ENCODE results near the gene MYZAP.

DNA sequence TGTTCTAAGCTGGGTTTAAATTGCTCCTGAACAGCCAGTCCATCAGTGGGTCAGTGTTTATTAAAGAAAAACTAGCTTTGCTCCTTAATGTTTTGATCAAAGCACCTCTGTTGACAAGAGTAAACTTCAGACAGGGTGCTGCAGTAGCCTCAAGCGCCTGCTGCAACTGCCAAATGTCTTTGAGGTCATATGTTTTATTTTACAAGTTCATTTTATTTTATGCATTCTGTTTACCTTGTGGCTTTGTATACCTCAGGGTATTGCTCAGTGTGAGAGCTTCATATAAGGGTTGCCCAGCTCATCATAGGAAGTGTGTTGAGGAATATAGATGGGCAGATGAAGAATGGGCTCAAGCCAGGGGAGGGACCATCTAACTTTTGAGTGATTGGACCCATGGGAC is 8.5 kb downstream of the MYZAP start:
- TF ChIP-seq EZH2 (IDR thresholded peaks at IDR 0.05) (no peak), CTCF (IDR thresholded peaks at IDR 0.05) (no peak), EZH2phosphoT487 (IDR thresholded peaks at IDR 0.05) (no peak)

All from neural progenitor cell (in vitro differentiated cells).